Keratinocyte (primary cell): ENCODE data around the gene SS18.

Experiments
- CTCF ChIP-seq, 3 experiments: IDR thresholded peaks in 1 of 3; conservative IDR thresholded peaks in 1 of 3; optimal IDR thresholded peaks in 1 of 3; 2 replicates in 2 of 3; 3 replicates in 1 of 3; pipeline versions ENCODE3 to v1.5.1; 2011; ENCODE audit warnings: low read length in 3 of 3, mild to moderate bottlenecking in 3 of 3, moderate library complexity in 2 of 3, control low read depth in 1 of 3, inconsistent platforms in 1 of 3; ENCODE audit not compliant: insufficient read depth in 2 of 3; ENCODE audit errors: extremely low read depth in 1 of 3
- EZH2 ChIP-seq: IDR thresholded peaks from one replicate; pipeline ENCODE4 v1.6.1; 2012; ENCODE audit warnings: inconsistent platforms, mild to moderate bottlenecking, low read length, moderate library complexity

- TF ChIP-seq EZH2 = no peak
- no peak for TF ChIP-seq CTCF (optimal IDR thresholded peaks at IDR 0.05 in 1 of 3, IDR thresholded peaks at IDR 0.05 in 1 of 3, conservative IDR thresholded peaks at IDR 0.05 in 1 of 3; ENCODE audit: extremely low read depth in 1 of 3, insufficient read depth in 2 of 3, low read length in 3 of 3)
Observed at GRCh38 chr18:26082475-26082874, 7.9 kb downstream of the SS18 start.
